GM12878 (cell line): ENCODE data around the gene LRRIQ4. TPM values are rescaled to one million over a fixed set of nuclear protein-coding genes. Genes with fewer than 3 reads are reported as not detected.
A peak's percentile ranks its signal among the peaks of the same experiment; 100 is the strongest.

Source experiments
- ATAC-seq: fragments of 200-7000 bp; cut with Tn5 transposase; 3 replicates; pipeline ENCODE4 v1.9.1; 2020; ENCODE audit warnings: mild to moderate bottlenecking, moderate library complexity
- BruUV-seq: library from RNA; stranded (reverse); fragments of 400-500 nt; replicated peaks from 2 replicates; lab custom pipeline; 2021; lab: Mats Ljungman, UMichigan
- CTCF ChIA-PET: fragments of 300-600 bp; sonication (Branson Sonifier 250); formaldehyde crosslinking; extraction: SDS; loops from one replicate; lab custom pipeline; 2021; ENCODE audit warnings: inconsistent platforms; lab: Yijun Ruan, JAX
- POLR2A ChIA-PET: fragments of 350-600 bp; formaldehyde crosslinking; extraction: SDS; loops from one replicate; lab custom pipeline; 2021; ENCODE audit warnings: inconsistent platforms; lab: Charles Lee
- RAD21 ChIA-PET: fragments of 300-600 bp; sonication (Branson Sonifier 250); formaldehyde crosslinking; loops from one replicate; lab custom pipeline; 2023; ENCODE audit warnings: antibody characterized with exemption; ENCODE audit not compliant: unreplicated experiment; lab: Charles Lee
- SMC1A ChIA-PET: fragments of 300-600 bp; sonication (Branson Sonifier 250); formaldehyde crosslinking; loops from one replicate; lab custom pipeline; 2023; ENCODE audit not compliant: unreplicated experiment, uncharacterized antibody; lab: Charles Lee
- DNase-seq: peaks from one replicate; pipeline ENCODE4 v3.0.0-alpha.2; 2011; ENCODE audit warnings: low read depth, low spot score
- FAIRE-seq: peaks from 3 replicates; lab custom pipeline; 2011; peaks lifted over from hg19 to GRCh38; lab: Jason Lieb, UNC
- H2AFZ ChIP-seq: 2 replicates; pipeline ENCODE4 v1.6.0; 2011; ENCODE audit warnings: low read depth, low read length, control low read depth; ENCODE audit not compliant: control insufficient read depth
- H3K27ac ChIP-seq: 2 replicates; pipeline ENCODE4 v1.5.1; 2011; ENCODE audit warnings: control low read depth; ENCODE audit not compliant: control insufficient read depth, insufficient read depth
- H3K27me3 ChIP-seq, 2 experiments: replicated peaks in 1 of 2; 2 replicates each; pipeline versions ENCODE4 v1.6.0 to v1.6.1; 2011; ENCODE audit warnings: low read length in 1 of 2; ENCODE audit not compliant: control insufficient read depth in 2 of 2, insufficient read depth in 2 of 2
- H3K36me3 ChIP-seq, 2 experiments: 2 replicates each; pipeline ENCODE4 v1.5.1; 2011; ENCODE audit warnings: low read length in 1 of 2; ENCODE audit not compliant: control insufficient read depth in 2 of 2, insufficient read depth in 2 of 2
- H3K4me1 ChIP-seq: 2 replicates; pipeline ENCODE4 v1.6.1; 2011; ENCODE audit warnings: mild to moderate bottlenecking, low read length, moderate library complexity, mixed read lengths; ENCODE audit not compliant: control insufficient read depth, insufficient read depth
- H3K4me2 ChIP-seq: 2 replicates; pipeline ENCODE4 v1.6.0; 2011; ENCODE audit warnings: control low read depth; ENCODE audit not compliant: control insufficient read depth, insufficient read depth
- H3K4me3 ChIP-seq: fragments of 200-600 bp; sonication (generic); 2 replicates; pipeline ENCODE4 v1.5.1; 2016
- H3K79me2 ChIP-seq: 2 replicates; pipeline ENCODE4 v1.6.0; 2011; ENCODE audit warnings: low read length; ENCODE audit not compliant: control insufficient read depth, insufficient read depth
- H3K9ac ChIP-seq: 2 replicates; pipeline ENCODE4 v1.8.0; 2011; ENCODE audit warnings: low read length, control low read depth, mixed read lengths; ENCODE audit not compliant: control insufficient read depth, insufficient read depth
- H3K9me3 ChIP-seq: replicated peaks from 3 replicates; pipeline ENCODE4 v1.5.1; 2011; ENCODE audit warnings: mild to moderate bottlenecking, low read length; ENCODE audit not compliant: control insufficient read depth, insufficient read depth
- H4K20me1 ChIP-seq: 2 replicates; pipeline ENCODE4 v1.6.0; 2011; ENCODE audit not compliant: control insufficient read depth, insufficient read depth
- CREM ChIP-seq: IDR thresholded peaks from 2 replicates; pipeline ENCODE4 v1.6.1; 2014; ENCODE audit warnings: antibody characterized with exemption, low read depth
- EED ChIP-seq: sonication (generic); IDR thresholded peaks from 2 replicates; pipeline ENCODE4 v1.6.1; 2016; ENCODE audit warnings: antibody characterized with exemption, low read depth
- NR2C1 ChIP-seq: fragments of 450-650 bp; IDR thresholded peaks from 2 replicates; pipeline ENCODE4 v1.6.1; 2017; ENCODE audit warnings: antibody characterized with exemption, mild to moderate bottlenecking, moderate library complexity
- SRF ChIP-seq, 2 experiments: IDR thresholded peaks; 2 replicates each; pipeline ENCODE4 v1.6.1; 2011; ENCODE audit warnings: low read depth in 2 of 2, low read length in 2 of 2, mild to moderate bottlenecking in 1 of 2, moderate library complexity in 1 of 2
- WGBS: methylation state at CpG from one replicate; pipeline ENCODE4 v1.1.6; 2016; ENCODE audit warnings: low lambda C conversion rate; ENCODE audit not compliant: insufficient replicate concordance, insufficient coverage; ENCODE audit errors: missing lambda C conversion rate; 5-methylcytosine and 5-hydroxymethylcytosine counted together
- in situ Hi-C: fragments of 300-500 bp; cut with MboI; formaldehyde crosslinking; loops from 9 replicates; pipeline ENCODE4 v1.14.3; 2018; ENCODE audit warnings: mixed read lengths
- intact Hi-C: fragments of 100-400 bp; cut with micrococcal nuclease; formaldehyde crosslinking; loops from one replicate; pipeline ENCODE4 v1.14.2; 2022; ENCODE audit not compliant: unreplicated experiment
- polyA plus RNA-seq, 11 experiments: library from polyadenylated mRNA; depleted of rRNA in 4 of 11; unstranded in 6 of 11; stranded (reverse) in 5 of 11; fragments of >200 nt; fragmentation: Nextera tagmentation in 4 of 11; fragmentation: Illumina TruSeq in 1 of 11; extraction: Ambion mirVana in 4 of 11; extraction: Trizol in 1 of 11; gene quantifications; 1 replicate in 1 of 11; 2 replicates in 10 of 11; pipeline versions ENCODE4 v1.2.1 to v1.2.3, GENCODE V29; 2011 to 2016; ENCODE audit warnings: inconsistent platforms in 2 of 11, missing spikeins in 2 of 11, low read depth in 1 of 11
- total RNA-seq, 4 experiments: library from RNA; depleted of rRNA in 3 of 4; stranded (reverse); fragments of >200 nt in 3 of 4; fragmentation: Illumina TruSeq in 1 of 4; extraction: Trizol in 1 of 4; gene quantifications; 2 replicates each; pipeline versions ENCODE4 v1.2.1 to v1.2.3, GENCODE V29; 2013 to 2021
- TF ChIP-seq, protein P1 (sequence below): IDR thresholded peaks from 2 replicates; pipeline ENCODE4 v1.6.1; 2012; ENCODE audit warnings: low read depth, low read length, improper control_type of control experiment
- TF ChIP-seq, protein P2 (sequence below): IDR thresholded peaks from 2 replicates; pipeline ENCODE4 v1.6.1; 2011; ENCODE audit warnings: low read depth, low read length, improper control_type of control experiment, borderline replicate concordance
- TF ChIP-seq, protein P3 (sequence below): fragments of 450-650 bp; IDR thresholded peaks from 2 replicates; pipeline ENCODE4 v1.6.1; 2016; ENCODE audit warnings: mild to moderate bottlenecking, moderate library complexity, borderline replicate concordance

The LRRIQ4 gene
- total and polyA plus RNA-seq, 10 of the 15 experiments (the other 5 are each of a cell fraction or from before 2014, with no cell fraction given) = 0.06 to 0.21 (median 0.14) TPM; not detected in 3

DNA sequence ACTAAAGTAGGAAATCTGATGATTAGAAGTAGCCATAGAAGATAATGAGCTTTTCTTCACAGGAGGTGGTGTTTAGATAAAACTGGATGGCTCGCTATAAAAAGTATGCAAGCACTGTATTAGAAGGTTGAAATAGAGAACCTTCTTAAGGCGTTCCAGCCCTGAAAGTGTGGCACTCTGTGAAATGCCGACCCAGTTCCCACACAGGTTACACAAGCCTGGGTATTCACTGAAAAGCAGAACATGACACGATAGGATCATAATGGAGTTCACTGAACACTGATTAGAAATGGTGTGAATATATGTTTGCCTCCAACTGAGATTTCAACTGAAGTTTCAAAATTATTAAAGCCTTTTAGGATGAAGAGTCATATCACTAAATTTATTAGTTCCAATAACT is 15.0 kb downstream of the LRRIQ4 start (continued):
- TF ChIP-seq, protein P1, sequence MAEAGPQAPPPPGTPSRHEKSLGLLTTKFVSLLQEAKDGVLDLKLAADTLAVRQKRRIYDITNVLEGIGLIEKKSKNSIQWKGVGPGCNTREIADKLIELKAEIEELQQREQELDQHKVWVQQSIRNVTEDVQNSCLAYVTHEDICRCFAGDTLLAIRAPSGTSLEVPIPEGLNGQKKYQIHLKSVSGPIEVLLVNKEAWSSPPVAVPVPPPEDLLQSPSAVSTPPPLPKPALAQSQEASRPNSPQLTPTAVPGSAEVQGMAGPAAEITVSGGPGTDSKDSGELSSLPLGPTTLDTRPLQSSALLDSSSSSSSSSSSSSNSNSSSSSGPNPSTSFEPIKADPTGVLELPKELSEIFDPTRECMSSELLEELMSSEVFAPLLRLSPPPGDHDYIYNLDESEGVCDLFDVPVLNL = no peak
- no peak for TF ChIP-seq CREM
- TF ChIP-seq, protein P2, sequence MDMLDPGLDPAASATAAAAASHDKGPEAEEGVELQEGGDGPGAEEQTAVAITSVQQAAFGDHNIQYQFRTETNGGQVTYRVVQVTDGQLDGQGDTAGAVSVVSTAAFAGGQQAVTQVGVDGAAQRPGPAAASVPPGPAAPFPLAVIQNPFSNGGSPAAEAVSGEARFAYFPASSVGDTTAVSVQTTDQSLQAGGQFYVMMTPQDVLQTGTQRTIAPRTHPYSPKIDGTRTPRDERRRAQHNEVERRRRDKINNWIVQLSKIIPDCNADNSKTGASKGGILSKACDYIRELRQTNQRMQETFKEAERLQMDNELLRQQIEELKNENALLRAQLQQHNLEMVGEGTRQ = no peak

DNA sequence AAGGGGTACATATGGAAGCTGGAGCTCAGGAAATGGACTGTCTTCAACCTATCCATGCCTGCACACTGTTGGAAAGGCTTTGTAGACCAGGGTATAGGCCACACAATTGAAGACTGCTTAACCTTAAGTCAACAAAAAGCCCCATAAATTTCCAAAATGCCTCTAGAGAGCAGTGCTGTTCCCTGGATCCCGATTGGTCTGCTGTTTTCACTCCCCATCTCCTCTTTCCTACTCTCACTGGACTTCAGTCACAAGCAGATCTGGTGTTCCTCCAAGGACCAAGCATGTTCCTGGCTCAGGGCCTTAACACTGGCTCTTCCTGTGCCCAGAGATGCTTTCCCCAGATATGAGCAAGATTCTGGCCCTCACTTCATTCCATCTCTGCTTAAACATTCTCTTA is 22.9 kb downstream of the LRRIQ4 start:
- SMC1A ChIA-PET = interaction anchor here (1.0 to 2.3 kb wide), 2 partner anchors 9 to 14 kb away, joined by 3 to 14 read pairs; no protein-coding TSS in a partner anchor
- Histone ChIP-seq H2AFZ (peak overlapping the region; percentile 90; the same call in 1 of the 2 replicates), H3K27me3 (peaks cover 0 to 1% of the 10 kb centered on the region in 2 experiments; a peak in 1 of 4 replicates), H4K20me1 (no peaks in the 10 kb centered on the region), H3K79me2 (no peaks in the 10 kb centered on the region), H3K4me1 (peaks cover 18% of the 10 kb centered on the region), H3K9me3 (no peaks in the 10 kb centered on the region), H3K27ac (peak overlapping the region; percentile 1), H3K4me2 (no peak overlapping the region), H3K4me3 (no peak overlapping the region), H3K36me3 (no peaks in the 10 kb centered on the region), H3K9ac (no peak overlapping the region)
- CTCF ChIA-PET = interaction anchor here (0.7 to 1.3 kb wide), 4 partner anchors 22 to 52 kb away, joined by 3 to 4 read pairs (median 4); no protein-coding TSS in a partner anchor
- RAD21 ChIA-PET = no interaction called here
- FAIRE-seq = no peak
- intact Hi-C loops = no loop called here
- TF ChIP-seq NR2C1 = no peak
- TF ChIP-seq, protein P3, sequence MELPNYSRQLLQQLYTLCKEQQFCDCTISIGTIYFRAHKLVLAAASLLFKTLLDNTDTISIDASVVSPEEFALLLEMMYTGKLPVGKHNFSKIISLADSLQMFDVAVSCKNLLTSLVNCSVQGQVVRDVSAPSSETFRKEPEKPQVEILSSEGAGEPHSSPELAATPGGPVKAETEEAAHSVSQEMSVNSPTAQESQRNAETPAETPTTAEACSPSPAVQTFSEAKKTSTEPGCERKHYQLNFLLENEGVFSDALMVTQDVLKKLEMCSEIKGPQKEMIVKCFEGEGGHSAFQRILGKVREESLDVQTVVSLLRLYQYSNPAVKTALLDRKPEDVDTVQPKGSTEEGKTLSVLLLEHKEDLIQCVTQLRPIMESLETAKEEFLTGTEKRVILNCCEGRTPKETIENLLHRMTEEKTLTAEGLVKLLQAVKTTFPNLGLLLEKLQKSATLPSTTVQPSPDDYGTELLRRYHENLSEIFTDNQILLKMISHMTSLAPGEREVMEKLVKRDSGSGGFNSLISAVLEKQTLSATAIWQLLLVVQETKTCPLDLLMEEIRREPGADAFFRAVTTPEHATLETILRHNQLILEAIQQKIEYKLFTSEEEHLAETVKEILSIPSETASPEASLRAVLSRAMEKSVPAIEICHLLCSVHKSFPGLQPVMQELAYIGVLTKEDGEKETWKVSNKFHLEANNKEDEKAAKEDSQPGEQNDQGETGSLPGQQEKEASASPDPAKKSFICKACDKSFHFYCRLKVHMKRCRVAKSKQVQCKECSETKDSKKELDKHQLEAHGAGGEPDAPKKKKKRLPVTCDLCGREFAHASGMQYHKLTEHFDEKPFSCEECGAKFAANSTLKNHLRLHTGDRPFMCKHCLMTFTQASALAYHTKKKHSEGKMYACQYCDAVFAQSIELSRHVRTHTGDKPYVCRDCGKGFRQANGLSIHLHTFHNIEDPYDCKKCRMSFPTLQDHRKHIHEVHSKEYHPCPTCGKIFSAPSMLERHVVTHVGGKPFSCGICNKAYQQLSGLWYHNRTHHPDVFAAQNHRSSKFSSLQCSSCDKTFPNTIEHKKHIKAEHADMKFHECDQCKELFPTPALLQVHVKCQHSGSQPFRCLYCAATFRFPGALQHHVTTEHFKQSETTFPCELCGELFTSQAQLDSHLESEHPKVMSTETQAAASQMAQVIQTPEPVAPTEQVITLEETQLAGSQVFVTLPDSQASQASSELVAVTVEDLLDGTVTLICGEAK = no peak
- TF ChIP-seq SRF (IDR thresholded peaks at IDR 0.05; ENCODE audit: low read depth in 2 of 2, low read length in 2 of 2) = no peak
- TF ChIP-seq EED = no peak
- in situ Hi-C loops = no loop called here
- no peak for DNase-seq
- WGBS = 0% methylated on average over 1 of the region's 1 CpG
- BruUV-seq = no TSS peak
- peak; percentile 17; the same call in 2 of the 3 replicates for ATAC-seq
- POLR2A ChIA-PET = no interaction called here
